HG03342 (cell line): ENCODE results near the gene TNFAIP8L1.
"Not testable (repeated sequence)": the region's sequence is repeated elsewhere in the genome, so short reads cannot be mapped to it uniquely, and the experiment has no call there.

Source experiments
- ATAC-seq: cut with Tn5 transposase; IDR thresholded peaks from one replicate; pipeline ENCODE4 v1.9.1; 2021; ENCODE audit warnings: mild to moderate bottlenecking, moderate library complexity; ENCODE audit not compliant: unreplicated experiment

The TNFAIP8L1 gene

GRCh38 chr19:4675346-4675745, 36.0 kb downstream of the TNFAIP8L1 start:
- ATAC-seq = no peak

DNA sequence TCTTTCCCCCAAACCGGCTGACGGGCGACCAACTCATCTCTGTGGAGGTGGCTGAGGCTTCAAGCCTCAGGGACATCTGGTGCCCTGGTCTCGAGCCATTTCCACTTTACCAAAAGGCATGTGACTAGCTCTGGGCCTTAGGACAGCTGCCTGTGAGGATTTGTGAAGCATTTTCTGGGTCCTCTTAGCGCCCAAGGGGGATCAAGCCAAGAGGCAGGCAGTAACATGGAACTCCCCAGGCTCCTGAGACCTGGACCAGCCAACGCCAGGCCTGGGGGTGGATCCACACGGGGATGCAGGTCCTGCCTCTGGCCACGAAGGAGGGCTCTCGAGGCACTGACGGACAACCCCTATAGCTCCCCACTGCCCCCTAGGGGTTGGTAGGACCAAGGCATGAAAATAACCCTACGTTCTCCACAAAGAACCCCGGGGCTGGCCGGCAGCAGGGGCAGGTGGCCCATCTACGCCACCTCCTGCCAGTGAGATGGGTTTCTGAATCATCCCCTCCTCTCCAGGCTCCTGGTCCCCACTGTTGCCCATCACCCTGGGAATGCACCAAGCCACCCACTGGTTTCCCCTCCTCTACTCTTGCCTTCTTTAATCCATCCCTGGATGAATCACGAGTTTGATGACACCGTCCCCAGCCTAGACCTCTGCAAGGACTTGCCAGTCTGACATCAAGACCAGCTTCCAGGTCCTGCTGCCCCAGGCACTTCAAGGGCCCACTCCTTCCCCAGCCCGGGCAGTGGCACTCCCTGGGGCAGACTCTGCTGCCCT, 37.8 kb downstream of the TNFAIP8L1 start:
- no peak for ATAC-seq

DNA sequence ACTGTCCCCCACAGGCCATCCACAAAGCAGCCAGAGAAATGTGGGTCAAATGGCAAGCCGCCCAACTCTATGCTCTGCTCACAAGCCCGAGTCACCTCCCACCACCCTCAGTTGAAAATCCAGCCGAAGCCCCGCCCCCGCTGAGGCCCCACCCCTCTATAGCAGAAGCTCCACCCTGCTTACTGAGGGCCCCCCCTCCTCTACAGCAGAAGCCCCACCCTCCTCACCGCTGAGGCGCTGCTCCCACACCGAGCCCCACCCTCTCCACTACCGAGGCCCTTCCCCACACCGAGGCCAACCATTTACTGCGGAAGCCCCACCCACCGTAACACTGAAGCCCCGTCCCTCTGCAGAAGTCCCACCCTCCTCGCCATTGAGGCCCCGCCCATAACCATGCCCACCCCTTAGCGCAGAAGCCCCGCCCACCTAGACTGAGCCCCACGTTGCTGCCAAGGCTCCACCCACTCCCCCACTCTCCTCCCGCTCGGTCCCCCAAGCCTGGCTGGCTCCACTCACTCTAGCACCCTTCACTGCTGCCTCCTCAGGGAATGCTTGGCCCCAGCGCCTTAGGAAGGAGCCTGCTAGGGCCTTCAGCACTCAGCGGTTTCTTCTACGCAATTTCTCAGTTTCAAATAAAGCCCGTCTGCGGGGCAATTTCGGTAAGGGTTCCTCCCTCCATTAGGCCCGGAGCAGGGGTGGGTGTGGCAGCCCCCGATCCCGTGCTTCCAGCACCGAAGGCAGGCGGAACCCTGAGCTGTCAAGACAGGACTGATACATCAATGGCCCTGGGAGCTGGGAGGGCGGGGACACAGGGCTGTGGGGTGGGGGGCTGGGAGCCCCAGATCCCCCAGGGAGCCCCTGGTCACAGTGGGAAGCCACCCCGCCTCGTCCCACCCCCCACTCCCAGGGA, 39.8 kb downstream of the TNFAIP8L1 start:
- no peak for ATAC-seq

DNA sequence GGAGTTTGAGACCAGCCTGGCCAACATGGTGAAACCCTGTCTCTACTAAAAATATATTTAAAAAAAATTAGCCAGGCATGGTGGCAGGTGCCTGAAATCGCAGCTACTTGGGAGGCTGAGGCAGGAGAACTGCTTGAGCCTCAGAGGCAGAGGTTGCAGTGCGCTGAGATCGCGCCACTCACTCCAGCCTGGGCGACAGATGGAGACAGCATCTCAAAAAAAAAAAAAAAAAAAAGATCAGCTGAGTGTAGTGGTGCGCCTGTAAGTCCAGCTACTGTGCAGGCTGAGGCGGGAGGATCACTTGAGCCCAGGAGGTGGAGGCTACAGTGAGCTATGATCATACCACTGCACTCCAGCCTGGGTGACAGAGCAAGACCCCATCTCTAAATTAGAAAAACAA, 40.7 kb downstream of the TNFAIP8L1 start:
- not testable (repeated sequence) for ATAC-seq

- no peak for ATAC-seq
These were observed 43.3 kb downstream of the TNFAIP8L1 start for GRCh38 chr19:4682417-4683200.

GRCh38 chr19:4684312-4685095, 45.2 kb downstream of the TNFAIP8L1 start:
- no peak for ATAC-seq

DNA sequence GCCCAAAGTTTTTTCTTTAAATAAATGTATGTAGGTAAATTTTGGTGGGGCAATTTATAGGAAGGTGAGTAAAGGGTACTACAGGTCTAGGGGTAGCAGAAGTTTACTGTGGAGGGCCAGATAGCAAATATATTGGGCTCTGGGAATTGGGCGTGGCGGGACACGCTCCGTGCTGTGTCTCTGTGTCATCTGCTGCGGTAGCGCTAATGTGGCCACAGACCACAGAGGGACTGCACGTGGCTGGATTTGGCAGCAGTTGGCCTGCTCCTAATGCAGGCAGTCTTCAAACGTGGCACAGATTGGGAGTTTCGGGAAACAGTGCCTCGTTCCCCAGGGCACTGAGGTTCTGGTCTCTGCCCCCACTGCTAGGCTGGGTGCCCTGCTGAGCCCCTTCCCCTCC, 47.4 kb downstream of the TNFAIP8L1 start:
- no peak for ATAC-seq

DNA sequence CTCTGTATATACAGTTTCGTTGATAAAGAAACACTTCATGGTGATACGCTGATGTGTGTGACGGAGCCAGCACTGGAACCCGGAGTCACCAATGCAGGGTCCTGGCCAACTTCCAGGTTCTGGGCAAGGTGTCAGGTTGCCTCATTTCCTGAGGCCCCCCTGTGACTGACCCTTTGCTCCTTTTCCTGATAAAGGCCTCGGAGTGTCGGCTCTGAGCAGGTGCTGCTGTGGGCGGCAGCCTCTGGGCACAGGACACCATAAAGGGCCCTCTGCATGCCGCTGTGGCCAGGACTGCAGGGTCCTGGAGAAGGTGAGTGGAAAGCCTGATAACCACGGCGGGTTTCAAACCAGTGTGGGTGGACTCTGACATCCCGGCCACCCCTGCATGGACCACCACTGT, 48.1 kb downstream of the TNFAIP8L1 start:
- no peak for ATAC-seq

GRCh38 chr19:4688587-4688986, 49.3 kb downstream of the TNFAIP8L1 start:
- ATAC-seq = no peak

- no peak for ATAC-seq
These were observed 50.1 kb downstream of the TNFAIP8L1 start for GRCh38 chr19:4689403-4689802.

- no peak for ATAC-seq
These were observed 51.0 kb downstream of the TNFAIP8L1 start for GRCh38 chr19:4690361-4690760.

- ATAC-seq = no peak
These were observed 52.1 kb downstream of the TNFAIP8L1 start for GRCh38 chr19:4691373-4691772.

GRCh38 chr19:4692251-4693077, 53.1 kb downstream of the TNFAIP8L1 start:
- no peak for ATAC-seq

- no peak for ATAC-seq
These were observed 53.7 kb downstream of the TNFAIP8L1 start for GRCh38 chr19:4693078-4693350.

GRCh38 chr19:4693471-4694121, 54.3 kb downstream of the TNFAIP8L1 start:
- no peak for ATAC-seq

GRCh38 chr19:4694211-4694987, 55.1 kb downstream of the TNFAIP8L1 start:
- ATAC-seq = no peak

DNA sequence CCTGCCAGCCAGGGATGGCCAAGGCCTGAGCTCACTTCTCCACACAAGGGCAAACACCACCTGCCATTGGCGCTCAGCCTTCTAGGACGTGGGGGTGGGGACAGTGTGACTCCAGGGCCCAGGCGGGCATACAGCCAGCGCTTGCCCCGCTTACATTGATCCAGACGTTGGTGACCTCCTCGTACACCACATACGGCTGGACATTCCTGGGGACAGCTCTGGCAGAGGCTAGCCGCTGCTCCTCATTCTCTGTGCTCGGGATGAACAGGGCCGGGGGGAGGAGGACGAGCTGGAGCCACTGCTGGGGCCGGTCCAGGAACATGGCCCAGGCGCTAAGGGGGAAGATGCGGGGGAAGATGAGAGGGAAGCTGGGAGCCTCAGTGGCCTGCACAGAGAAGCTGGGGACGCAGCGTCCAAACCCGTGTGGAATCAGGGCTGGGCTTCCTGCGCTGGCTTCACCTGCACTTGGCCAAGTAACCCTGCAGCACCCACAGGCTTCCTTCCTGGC, 56.0 kb downstream of the TNFAIP8L1 start:
- ATAC-seq = no peak

DNA sequence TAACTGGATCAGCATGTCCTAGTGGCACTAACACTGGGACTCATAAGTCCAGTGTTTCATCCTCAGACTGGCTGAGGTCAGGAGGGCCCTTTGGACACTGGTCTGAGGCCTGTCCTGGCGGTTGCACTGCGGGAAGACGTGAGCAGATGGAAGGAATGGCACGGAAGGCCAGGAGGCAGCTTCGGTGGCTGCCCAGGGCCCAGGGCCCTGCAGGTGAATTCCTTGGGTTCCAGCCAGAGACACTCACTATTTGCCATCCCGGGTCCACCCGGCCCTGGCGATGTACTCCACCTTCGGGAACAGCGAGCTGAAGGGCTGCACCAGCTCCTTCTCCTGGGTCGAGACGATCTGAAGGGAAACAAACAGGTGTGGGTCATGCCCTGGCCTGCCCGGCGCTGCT, 58.0 kb downstream of the TNFAIP8L1 start:
- ATAC-seq = no peak
